Erythroblast (primary cell): ENCODE measurements around the gene OR10T2.
"Not testable (repeated sequence)": the region's sequence is repeated elsewhere in the genome, so short reads cannot be mapped to it uniquely, and the experiment has no call there.

Source experiments
- DNase-seq, 2 experiments: peaks; one replicate each; lab custom pipeline; 2025; lab: John Stamatoyannopoulos, UW
- GATA1 ChIP-seq: IDR thresholded peaks from 2 replicates; pipeline ENCODE4 v1.6.1; 2011; ENCODE audit warnings: low read depth, mild to moderate bottlenecking, control low read depth, low read length, moderate library complexity
- POLR2A ChIP-seq: IDR thresholded peaks from 2 replicates; pipeline ENCODE4 v1.6.1; 2011; ENCODE audit warnings: mild to moderate bottlenecking, low read length

OR10T2 gene, protein sequence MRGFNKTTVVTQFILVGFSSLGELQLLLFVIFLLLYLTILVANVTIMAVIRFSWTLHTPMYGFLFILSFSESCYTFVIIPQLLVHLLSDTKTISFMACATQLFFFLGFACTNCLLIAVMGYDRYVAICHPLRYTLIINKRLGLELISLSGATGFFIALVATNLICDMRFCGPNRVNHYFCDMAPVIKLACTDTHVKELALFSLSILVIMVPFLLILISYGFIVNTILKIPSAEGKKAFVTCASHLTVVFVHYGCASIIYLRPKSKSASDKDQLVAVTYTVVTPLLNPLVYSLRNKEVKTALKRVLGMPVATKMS

DNA sequence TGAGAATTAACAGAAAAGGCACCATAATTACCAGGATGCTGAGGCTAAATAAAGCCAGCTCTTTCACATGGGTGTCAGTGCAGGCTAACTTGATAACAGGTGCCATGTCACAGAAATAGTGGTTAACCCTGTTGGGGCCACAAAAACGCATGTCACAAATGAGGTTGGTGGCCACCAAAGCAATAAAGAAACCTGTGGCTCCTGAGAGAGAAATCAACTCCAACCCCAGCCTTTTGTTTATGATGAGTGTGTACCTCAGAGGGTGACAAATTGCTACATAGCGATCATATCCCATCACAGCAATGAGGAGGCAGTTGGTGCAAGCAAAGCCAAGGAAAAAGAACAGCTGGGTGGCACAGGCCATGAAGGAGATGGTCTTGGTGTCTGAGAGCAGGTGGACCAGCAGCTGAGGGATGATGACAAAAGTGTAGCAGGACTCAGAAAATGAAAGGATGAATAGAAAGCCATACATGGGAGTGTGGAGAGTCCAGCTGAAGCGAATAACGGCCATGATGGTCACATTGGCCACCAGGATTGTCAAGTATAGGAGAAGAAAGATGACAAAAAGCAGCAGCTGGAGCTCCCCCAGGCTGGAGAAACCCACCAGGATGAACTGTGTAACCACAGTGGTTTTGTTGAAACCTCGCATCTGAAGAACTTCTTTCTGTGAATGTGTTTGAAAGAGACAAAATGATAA is at the start of gene OR10T2:
TSS of gene OR10T2 (minus strand) at position 649 of the 697 bp plus-strand sequence. CDS start at position 649, 0 bp downstream.
- TF ChIP-seq GATA1 (no peak), POLR2A (no peak)
- DNase-seq = no peak

- TF ChIP-seq POLR2A (no peak), GATA1 (no peak)
- no peak for DNase-seq
Observed at GRCh38 chr1:158445376-158445775, 46.1 kb upstream of the OR10T2 start.

GRCh38 chr1:158434741-158435140 is 35.5 kb upstream of the OR10T2 start:
- no peak for DNase-seq
- TF ChIP-seq POLR2A = no peak
- no peak for TF ChIP-seq GATA1

DNA sequence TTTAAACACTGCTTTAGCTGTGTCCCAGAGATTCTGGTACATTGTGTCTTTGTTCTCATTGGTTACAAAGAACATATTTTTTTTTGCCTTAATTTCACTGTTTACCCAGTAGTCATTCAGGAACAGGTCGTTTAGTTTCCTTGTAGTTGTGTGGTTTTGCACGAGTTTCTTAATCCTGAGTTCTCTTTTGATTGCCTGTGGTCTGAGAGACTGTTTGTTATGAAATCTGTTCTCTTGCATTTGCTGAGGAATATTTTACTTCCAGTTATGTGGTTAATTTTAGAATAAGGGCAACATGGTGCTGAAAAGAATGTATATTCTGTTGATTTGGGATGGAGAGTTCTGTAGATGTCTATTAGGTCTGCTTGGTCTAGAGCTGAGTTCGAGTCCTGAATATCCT is 30.9 kb upstream of the OR10T2 start:
- DNase-seq = not testable (repeated sequence)

- TF ChIP-seq GATA1 (no peak), POLR2A (no peak)
- DNase-seq = no peak
Observed at GRCh38 chr1:158426137-158426536, 26.9 kb upstream of the OR10T2 start, which contains the start of gene OR10K2. OR10K2 (minus strand) TSS chr1:158426237; CDS start chr1:158420866, 5,371 bp downstream.

- no peak for DNase-seq
- TF ChIP-seq POLR2A = no peak
- no peak for TF ChIP-seq GATA1
Observed at GRCh38 chr1:158425027-158425426, 25.8 kb upstream of the OR10T2 start.

DNA sequence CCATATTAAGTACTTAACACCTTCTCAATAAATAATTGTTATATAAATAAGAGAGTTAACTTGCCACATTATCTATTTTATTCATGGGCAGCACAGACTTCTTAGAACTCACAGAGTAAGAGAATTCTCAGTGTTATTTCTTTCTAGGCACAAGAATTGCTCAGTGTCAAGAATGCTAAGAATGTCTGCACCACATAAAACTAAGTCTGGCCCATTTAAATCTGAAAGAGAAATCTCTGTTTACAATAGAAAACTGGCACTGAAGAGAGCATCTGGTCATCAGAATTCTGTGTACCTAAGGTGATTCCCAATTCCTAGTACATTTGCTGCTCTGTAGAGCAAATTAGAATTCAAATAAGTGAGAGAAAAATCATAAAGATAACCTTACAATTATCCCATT is 22.9 kb upstream of the OR10T2 start:
- no peak for DNase-seq
- TF ChIP-seq POLR2A = no peak
- TF ChIP-seq GATA1 = no peak

GRCh38 chr1:158417586-158417985 is 18.3 kb upstream of the OR10T2 start:
- no peak for DNase-seq
- TF ChIP-seq GATA1 (no peak), POLR2A (no peak)

- DNase-seq = no peak
- no peak for TF ChIP-seq POLR2A
- TF ChIP-seq GATA1 = no peak
Observed at GRCh38 chr1:158414651-158415345, 15.5 kb upstream of the OR10T2 start.

GRCh38 chr1:158407092-158407491 is 7.8 kb upstream of the OR10T2 start:
- no peak for TF ChIP-seq POLR2A
- TF ChIP-seq GATA1 = no peak
- no peak for DNase-seq

GRCh38 chr1:158400871-158401270 is 1.6 kb upstream of the OR10T2 start:
- DNase-seq = no peak
- TF ChIP-seq GATA1 (no peak), POLR2A (no peak)

DNA sequence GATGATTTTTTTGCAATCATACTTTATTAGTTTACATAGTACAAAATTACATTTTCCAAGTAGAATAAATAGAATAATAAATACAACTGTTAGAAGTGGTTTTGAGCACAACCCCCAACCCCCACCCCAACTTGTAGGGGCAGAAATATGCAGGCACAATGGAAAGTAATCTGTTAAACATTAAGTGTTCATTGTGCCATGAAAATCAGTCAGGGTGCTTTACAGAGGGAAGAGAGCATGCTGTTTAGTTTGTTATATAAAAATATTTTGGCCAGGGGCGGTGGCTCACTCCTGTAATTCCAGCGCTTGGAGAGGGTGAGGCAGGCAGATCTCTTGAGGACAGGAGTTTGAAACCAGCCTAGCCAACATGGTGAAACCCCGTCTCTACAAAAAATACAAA is 2.6 kb downstream of the OR10T2 start:
- no peak for DNase-seq
- no peak for TF ChIP-seq POLR2A
- no peak for TF ChIP-seq GATA1

- DNase-seq = no peak
- TF ChIP-seq POLR2A = no peak
- no peak for TF ChIP-seq GATA1
Observed at GRCh38 chr1:158393476-158393875, 5.8 kb downstream of the OR10T2 start.

- DNase-seq = no peak
- TF ChIP-seq GATA1 (no peak), POLR2A (no peak)
Observed at GRCh38 chr1:158391099-158391498, 8.2 kb downstream of the OR10T2 start.
